ENCODE measurements around the gene XKRX. TPM values are rescaled to one million over a fixed set of nuclear protein-coding genes. Genes with fewer than 3 reads are reported as not detected.

Gene XKRX
- total and polyA plus RNA-seq, 4 donors, result under 0.01 TPM; not detected in 3

DNA sequence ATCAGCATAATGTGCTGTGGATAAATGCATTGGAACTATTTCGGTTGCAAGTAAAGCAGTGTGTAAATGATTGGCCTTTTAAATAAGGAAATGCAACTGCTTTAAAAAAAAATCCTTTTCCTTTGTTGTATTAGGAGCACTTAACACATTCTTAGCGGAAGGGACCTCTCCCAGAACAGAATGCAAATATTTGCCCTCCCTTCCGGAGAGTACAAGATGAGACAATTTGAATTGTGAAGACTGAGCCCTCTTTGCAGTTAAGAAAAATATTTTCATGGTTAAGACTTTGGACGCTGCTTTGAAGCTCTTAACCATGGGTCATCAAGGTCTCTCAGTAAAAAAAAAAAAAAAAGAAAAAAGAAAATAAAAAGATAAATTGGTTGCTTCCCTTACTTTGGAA is 45.1 kb downstream of the XKRX start (continued):
- TF ChIP-seq, protein P1, sequence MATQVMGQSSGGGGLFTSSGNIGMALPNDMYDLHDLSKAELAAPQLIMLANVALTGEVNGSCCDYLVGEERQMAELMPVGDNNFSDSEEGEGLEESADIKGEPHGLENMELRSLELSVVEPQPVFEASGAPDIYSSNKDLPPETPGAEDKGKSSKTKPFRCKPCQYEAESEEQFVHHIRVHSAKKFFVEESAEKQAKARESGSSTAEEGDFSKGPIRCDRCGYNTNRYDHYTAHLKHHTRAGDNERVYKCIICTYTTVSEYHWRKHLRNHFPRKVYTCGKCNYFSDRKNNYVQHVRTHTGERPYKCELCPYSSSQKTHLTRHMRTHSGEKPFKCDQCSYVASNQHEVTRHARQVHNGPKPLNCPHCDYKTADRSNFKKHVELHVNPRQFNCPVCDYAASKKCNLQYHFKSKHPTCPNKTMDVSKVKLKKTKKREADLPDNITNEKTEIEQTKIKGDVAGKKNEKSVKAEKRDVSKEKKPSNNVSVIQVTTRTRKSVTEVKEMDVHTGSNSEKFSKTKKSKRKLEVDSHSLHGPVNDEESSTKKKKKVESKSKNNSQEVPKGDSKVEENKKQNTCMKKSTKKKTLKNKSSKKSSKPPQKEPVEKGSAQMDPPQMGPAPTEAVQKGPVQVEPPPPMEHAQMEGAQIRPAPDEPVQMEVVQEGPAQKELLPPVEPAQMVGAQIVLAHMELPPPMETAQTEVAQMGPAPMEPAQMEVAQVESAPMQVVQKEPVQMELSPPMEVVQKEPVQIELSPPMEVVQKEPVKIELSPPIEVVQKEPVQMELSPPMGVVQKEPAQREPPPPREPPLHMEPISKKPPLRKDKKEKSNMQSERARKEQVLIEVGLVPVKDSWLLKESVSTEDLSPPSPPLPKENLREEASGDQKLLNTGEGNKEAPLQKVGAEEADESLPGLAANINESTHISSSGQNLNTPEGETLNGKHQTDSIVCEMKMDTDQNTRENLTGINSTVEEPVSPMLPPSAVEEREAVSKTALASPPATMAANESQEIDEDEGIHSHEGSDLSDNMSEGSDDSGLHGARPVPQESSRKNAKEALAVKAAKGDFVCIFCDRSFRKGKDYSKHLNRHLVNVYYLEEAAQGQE (IDR thresholded peaks at IDR 0.05), result no peak
- TF ChIP-seq TAF1 (conservative IDR thresholded peaks at IDR 0.05), result no peak
- TF ChIP-seq FOXA1 (IDR thresholded peaks at IDR 0.05), result no peak
- no peak for TF ChIP-seq RXRA (IDR thresholded peaks at IDR 0.05)
- no peak for TF ChIP-seq GABPA (IDR thresholded peaks at IDR 0.05 in 1 of 2, conservative IDR thresholded peaks at IDR 0.05 in 1 of 2)
- TF ChIP-seq, protein P2, sequence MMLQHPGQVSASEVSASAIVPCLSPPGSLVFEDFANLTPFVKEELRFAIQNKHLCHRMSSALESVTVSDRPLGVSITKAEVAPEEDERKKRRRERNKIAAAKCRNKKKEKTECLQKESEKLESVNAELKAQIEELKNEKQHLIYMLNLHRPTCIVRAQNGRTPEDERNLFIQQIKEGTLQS (IDR thresholded peaks at IDR 0.05), result no peak

DNA sequence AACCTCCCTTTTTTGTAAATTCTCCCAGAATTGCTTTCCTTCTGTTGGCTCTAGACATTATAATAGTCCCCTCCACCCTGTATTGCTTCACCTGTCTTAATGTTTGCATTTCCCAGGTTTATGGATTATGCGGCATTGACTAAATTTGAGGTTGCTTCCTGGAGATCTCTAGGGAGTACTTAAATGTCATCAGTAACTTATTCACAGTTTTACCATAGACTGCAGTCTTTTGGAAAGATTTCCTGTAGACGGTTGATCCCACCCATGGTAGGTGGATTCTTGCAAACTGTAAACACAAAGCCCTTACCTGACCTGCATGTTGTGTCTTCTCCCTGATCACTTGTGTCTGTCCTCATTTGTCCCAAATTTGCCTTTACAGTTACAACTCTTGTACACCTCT is 48.3 kb downstream of the XKRX start:
- 76% methylated on average over 2 of the region's 2 CpGs for WGBS
- TF ChIP-seq, protein P2 (IDR thresholded peaks at IDR 0.05), result no peak
- TF ChIP-seq, protein P3, sequence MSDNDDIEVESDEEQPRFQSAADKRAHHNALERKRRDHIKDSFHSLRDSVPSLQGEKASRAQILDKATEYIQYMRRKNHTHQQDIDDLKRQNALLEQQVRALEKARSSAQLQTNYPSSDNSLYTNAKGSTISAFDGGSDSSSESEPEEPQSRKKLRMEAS (IDR thresholded peaks at IDR 0.05), result no peak
- TF ChIP-seq RAD21 (IDR thresholded peaks at IDR 0.05), result no peak
- TF ChIP-seq SP1 (IDR thresholded peaks at IDR 0.05), result no peak
- TF ChIP-seq, protein P4, sequence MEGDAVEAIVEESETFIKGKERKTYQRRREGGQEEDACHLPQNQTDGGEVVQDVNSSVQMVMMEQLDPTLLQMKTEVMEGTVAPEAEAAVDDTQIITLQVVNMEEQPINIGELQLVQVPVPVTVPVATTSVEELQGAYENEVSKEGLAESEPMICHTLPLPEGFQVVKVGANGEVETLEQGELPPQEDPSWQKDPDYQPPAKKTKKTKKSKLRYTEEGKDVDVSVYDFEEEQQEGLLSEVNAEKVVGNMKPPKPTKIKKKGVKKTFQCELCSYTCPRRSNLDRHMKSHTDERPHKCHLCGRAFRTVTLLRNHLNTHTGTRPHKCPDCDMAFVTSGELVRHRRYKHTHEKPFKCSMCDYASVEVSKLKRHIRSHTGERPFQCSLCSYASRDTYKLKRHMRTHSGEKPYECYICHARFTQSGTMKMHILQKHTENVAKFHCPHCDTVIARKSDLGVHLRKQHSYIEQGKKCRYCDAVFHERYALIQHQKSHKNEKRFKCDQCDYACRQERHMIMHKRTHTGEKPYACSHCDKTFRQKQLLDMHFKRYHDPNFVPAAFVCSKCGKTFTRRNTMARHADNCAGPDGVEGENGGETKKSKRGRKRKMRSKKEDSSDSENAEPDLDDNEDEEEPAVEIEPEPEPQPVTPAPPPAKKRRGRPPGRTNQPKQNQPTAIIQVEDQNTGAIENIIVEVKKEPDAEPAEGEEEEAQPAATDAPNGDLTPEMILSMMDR (IDR thresholded peaks at IDR 0.05; ENCODE audit: low read depth, low read length, missing input control), result no peak
- no peak for TF ChIP-seq NR2F2 (IDR thresholded peaks at IDR 0.05)
- TF ChIP-seq GABPA (IDR thresholded peaks at IDR 0.05 in 1 of 2, conservative IDR thresholded peaks at IDR 0.05 in 1 of 2), result no peak
- no peak for TF ChIP-seq TAF1 (conservative IDR thresholded peaks at IDR 0.05)
- TF ChIP-seq HNF4G (IDR thresholded peaks at IDR 0.05), result no peak
- TF ChIP-seq FOXA1 (IDR thresholded peaks at IDR 0.05), result no peak
- TF ChIP-seq JUND (IDR thresholded peaks at IDR 0.05), result no peak
- DNase-seq (ENCODE audit: low spot score), result no peak
- no peak overlapping the region for H3K4me3 ChIP-seq (ENCODE audit: low read depth in 1 of 3, low read length in 3 of 3)
- H3K27ac ChIP-seq (ENCODE audit: low read depth in 1 of 2, low read length in 2 of 2), result no peak overlapping the region
- H3K27me3 ChIP-seq (ENCODE audit: control insufficient read depth in 4 of 4, insufficient read depth in 4 of 4, low read length in 3 of 4), result peaks cover 0 to 2% (median 0%) of the 10 kb centered on the region in 4 donors
- H3K4me1 ChIP-seq (ENCODE audit: control insufficient read depth in 4 of 4, insufficient read depth in 4 of 4, low read length in 3 of 4), result no peaks in the 10 kb centered on the region
- H3K9me3 ChIP-seq (ENCODE audit: control insufficient read depth in 4 of 4, low read length in 3 of 4), result no peaks in the 10 kb centered on the region
- no peak overlapping the region for H3K9ac ChIP-seq (ENCODE audit: low read depth in 1 of 2, low read length in 2 of 2)
- no peaks in the 10 kb centered on the region for H3K36me3 ChIP-seq (ENCODE audit: control insufficient read depth in 4 of 4, insufficient read depth in 3 of 4, low read depth in 1 of 4, low read length in 3 of 4)

DNA sequence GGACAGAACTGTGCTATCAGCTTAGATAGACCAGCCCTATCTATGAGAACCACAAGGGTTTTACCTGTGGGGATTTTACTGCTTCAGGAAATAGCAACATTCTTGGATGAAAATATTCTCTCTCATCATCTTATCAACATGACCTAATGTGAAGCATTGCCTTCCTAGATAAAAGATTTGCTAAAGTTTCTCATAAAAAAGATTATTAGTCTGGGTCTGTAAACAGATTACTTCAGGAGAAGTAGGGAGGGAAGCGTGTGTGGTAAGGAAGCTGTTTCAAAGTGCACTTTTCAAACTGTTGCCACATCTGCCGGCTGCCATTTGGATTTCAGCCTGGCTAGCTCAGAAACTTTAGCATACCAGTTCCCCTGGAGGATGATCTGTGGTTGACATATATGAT is 54.4 kb downstream of the XKRX start, which contains the start of gene NOX1:
Gene NOX1 (minus strand): TSS at position 35 of the 400 bp plus-strand sequence. CDS start 220 bp downstream, outside the sequence.
- DNase-seq (ENCODE audit: low spot score), result no peak
- WGBS, result 21% methylated on average over 2 of the region's 2 CpGs
- Histone ChIP-seq H3K9me3 (ENCODE audit: control insufficient read depth in 4 of 4, low read length in 3 of 4) (no peaks in the 10 kb centered on the region), H3K4me3 (ENCODE audit: low read depth in 1 of 3, low read length in 3 of 3) (no peak within 1 kb of the TSS), H3K4me1 (ENCODE audit: control insufficient read depth in 4 of 4, insufficient read depth in 4 of 4, low read length in 3 of 4) (no peaks in the 10 kb centered on the region), H3K9ac (ENCODE audit: low read depth in 1 of 2, low read length in 2 of 2) (no peak within 1 kb of the TSS), H3K27ac (ENCODE audit: low read depth in 1 of 2, low read length in 2 of 2) (no peak within 1 kb of the TSS), H3K27me3 (ENCODE audit: control insufficient read depth in 4 of 4, insufficient read depth in 4 of 4, low read length in 3 of 4) (no peaks in the 10 kb centered on the region), H3K36me3 (ENCODE audit: control insufficient read depth in 4 of 4, insufficient read depth in 3 of 4, low read depth in 1 of 4, low read length in 3 of 4) (no peaks in the 10 kb centered on the region)
- no peak for TF ChIP-seq YY1 (IDR thresholded peaks at IDR 0.05)
- TF ChIP-seq HNF4A (conservative IDR thresholded peaks at IDR 0.05), result no peak
- TF ChIP-seq, protein P4 (IDR thresholded peaks at IDR 0.05; ENCODE audit: low read depth, low read length, missing input control), result no peak
- no peak for TF ChIP-seq RXRA (IDR thresholded peaks at IDR 0.05)
- TF ChIP-seq TAF1 (conservative IDR thresholded peaks at IDR 0.05), result no peak
- TF ChIP-seq EGR1 (IDR thresholded peaks at IDR 0.05; ENCODE audit: low read depth in 2 of 2), result no peak
- no peak for TF ChIP-seq RAD21 (IDR thresholded peaks at IDR 0.05)
- TF ChIP-seq FOXA1 (IDR thresholded peaks at IDR 0.05), result no peak
- TF ChIP-seq, protein P1 (IDR thresholded peaks at IDR 0.05), result no peak
- TF ChIP-seq, protein P2 (IDR thresholded peaks at IDR 0.05), result no peak

All from liver (tissue), 9 donors.